ENCODE measurements around the gene TSPAN18.

The TSPAN18 gene, protein sequence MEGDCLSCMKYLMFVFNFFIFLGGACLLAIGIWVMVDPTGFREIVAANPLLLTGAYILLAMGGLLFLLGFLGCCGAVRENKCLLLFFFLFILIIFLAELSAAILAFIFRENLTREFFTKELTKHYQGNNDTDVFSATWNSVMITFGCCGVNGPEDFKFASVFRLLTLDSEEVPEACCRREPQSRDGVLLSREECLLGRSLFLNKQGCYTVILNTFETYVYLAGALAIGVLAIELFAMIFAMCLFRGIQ

GRCh38 chr11:44726283-44727113 is at the start of gene TSPAN18:
Gene TSPAN18 (plus strand): TSS chr11:44726962. CDS start chr11:44906417, 179,455 bp downstream.
- TF ChIP-seq, protein P1, sequence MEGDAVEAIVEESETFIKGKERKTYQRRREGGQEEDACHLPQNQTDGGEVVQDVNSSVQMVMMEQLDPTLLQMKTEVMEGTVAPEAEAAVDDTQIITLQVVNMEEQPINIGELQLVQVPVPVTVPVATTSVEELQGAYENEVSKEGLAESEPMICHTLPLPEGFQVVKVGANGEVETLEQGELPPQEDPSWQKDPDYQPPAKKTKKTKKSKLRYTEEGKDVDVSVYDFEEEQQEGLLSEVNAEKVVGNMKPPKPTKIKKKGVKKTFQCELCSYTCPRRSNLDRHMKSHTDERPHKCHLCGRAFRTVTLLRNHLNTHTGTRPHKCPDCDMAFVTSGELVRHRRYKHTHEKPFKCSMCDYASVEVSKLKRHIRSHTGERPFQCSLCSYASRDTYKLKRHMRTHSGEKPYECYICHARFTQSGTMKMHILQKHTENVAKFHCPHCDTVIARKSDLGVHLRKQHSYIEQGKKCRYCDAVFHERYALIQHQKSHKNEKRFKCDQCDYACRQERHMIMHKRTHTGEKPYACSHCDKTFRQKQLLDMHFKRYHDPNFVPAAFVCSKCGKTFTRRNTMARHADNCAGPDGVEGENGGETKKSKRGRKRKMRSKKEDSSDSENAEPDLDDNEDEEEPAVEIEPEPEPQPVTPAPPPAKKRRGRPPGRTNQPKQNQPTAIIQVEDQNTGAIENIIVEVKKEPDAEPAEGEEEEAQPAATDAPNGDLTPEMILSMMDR (IDR thresholded peaks at IDR 0.05; ENCODE audit: low read depth, low read length, missing control alignments): no peak
- peak within 1 kb of the TSS; percentile 40 for H3K4me3 ChIP-seq (ENCODE audit: low read depth, low read length)
- DNase-seq (ENCODE audit: low read depth): no peak
- in situ Hi-C loops (cut with HindIII; ENCODE audit: low sequenced_read_pairs): loop anchor here (5.0 kb wide), 1 partner anchor 166 kb away; no protein-coding TSS in a partner anchor

DNA sequence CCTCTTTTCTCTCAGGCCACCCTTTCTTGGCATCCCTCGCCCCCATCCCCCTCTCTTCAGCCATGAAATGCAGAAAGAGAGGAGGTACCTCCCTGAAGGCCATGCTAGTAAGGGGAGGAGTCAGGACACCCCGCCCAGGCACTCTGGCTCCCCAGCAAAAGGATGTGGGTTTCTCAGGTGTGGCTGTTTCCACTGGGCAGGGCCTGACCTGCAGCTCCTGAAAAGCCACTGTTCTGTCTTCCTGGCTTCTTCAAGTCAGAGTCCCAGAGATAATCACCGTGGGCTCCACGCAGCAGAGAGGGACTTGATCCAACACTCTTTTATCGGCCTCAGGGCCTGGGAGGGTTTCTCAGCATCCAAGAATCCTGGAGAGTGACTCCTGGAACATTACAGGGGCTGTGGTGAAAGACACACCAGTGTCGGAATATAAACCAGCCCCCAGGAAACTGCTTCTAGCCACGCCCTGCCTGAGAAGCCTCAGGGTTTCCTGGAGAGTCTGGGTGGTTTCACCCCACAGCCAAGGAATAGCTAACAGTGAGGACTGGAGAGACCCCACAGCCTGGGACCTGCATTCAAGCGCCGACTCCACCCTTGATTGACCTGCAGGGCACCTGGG is 45.7 kb upstream of the TSPAN18 start:
- TF ChIP-seq, protein P1 (IDR thresholded peaks at IDR 0.05; ENCODE audit: low read depth, low read length, missing control alignments): no peak
- no peak for DNase-seq (ENCODE audit: low read depth)
- in situ Hi-C loops (cut with HindIII; ENCODE audit: low sequenced_read_pairs): no loop called here
- no peak overlapping the region for H3K4me3 ChIP-seq (ENCODE audit: low read depth, low read length)

- no peak for DNase-seq (ENCODE audit: low read depth)
- TF ChIP-seq, protein P1 (IDR thresholded peaks at IDR 0.05; ENCODE audit: low read depth, low read length, missing control alignments): no peak
- in situ Hi-C loops (cut with HindIII; ENCODE audit: low sequenced_read_pairs): no loop called here
- H3K4me3 ChIP-seq (ENCODE audit: low read depth, low read length): no peak overlapping the region
These were observed 45.1 kb upstream of the TSPAN18 start for GRCh38 chr11:44681698-44682097.

DNA sequence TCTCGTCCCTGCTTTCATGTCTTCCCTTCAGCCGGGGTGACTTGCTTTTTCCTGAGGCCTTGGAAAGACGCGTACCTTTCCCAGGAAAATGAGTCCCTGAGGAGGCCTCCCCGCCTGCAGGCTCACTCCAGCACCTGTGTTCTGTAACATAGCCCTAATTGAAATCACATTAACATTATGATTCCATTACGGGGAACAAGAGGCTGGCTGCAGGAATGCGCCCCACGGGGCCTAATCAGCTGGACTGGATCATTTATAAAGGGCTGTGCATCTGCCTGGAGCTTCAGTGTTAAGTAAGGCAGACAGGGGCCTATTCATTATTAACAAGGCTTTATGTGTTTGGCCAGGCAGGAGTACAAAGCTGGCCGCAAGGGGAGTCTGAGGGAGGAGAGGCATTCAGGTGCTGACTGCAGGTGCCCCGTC is 41.9 kb upstream of the TSPAN18 start:
- no peak for DNase-seq (ENCODE audit: low read depth)
- H3K4me3 ChIP-seq (ENCODE audit: low read depth, low read length): no peak overlapping the region
- TF ChIP-seq, protein P1 (IDR thresholded peaks at IDR 0.05; ENCODE audit: low read depth, low read length, missing control alignments): no peak
- in situ Hi-C loops (cut with HindIII; ENCODE audit: low sequenced_read_pairs): no loop called here

- in situ Hi-C loops (cut with HindIII; ENCODE audit: low sequenced_read_pairs): no loop called here
- TF ChIP-seq, protein P1 (IDR thresholded peaks at IDR 0.05; ENCODE audit: low read depth, low read length, missing control alignments): no peak
- H3K4me3 ChIP-seq (ENCODE audit: low read depth, low read length): no peak overlapping the region
- DNase-seq (ENCODE audit: low read depth): no peak
These were observed 39.4 kb upstream of the TSPAN18 start for GRCh38 chr11:44687388-44687787.

- TF ChIP-seq, protein P1 (IDR thresholded peaks at IDR 0.05; ENCODE audit: low read depth, low read length, missing control alignments): no peak
- in situ Hi-C loops (cut with HindIII; ENCODE audit: low sequenced_read_pairs): no loop called here
- DNase-seq (ENCODE audit: low read depth): no peak
- H3K4me3 ChIP-seq (ENCODE audit: low read depth, low read length): no peak overlapping the region
These were observed 37.5 kb upstream of the TSPAN18 start for GRCh38 chr11:44689265-44689664.
